ENCODE results near the gene SMOC1.

The SMOC1 gene

DNA sequence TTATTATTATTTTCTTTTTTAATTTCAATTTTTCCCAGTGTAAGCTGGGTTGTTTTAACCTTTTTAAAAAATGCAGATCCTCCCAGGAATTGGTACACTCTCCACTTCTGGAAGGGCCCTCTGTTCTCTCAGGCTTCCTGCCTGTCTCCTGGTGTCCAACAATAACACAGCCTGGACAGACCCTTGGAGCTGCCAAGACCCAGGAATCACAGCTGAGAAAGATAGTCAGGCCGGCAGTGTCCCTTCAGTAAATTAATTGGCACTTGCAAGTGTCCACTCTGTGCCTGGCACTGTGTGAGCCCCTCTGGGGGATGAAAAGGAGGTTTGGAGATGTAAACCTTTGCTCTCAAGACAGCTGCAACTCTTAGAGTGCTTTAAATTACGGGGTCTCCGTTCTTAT lies 113.3 kb downstream of the SMOC1 start:
- Histone ChIP-seq H3F3A (ENCODE audit: insufficient read depth, low read length) (no peaks in the 10 kb centered on the region), H3K9ac (ENCODE audit: low read length) (no peak overlapping the region), H3K27me3 (ENCODE audit: insufficient read depth, low read length) (no peaks in the 10 kb centered on the region), H3K27ac (ENCODE audit: low read depth, low read length, poor library complexity, severe bottlenecking) (no peak overlapping the region), H3K79me2 (ENCODE audit: insufficient read depth, low read length) (no peaks in the 10 kb centered on the region), H3K36me3 (ENCODE audit: insufficient read depth, low read length) (no peaks in the 10 kb centered on the region), H3K4me3 (ENCODE audit: low read depth, low read length, poor library complexity, severe bottlenecking) (no peak overlapping the region), H3K9me3 (ENCODE audit: low read length) (no peaks in the 10 kb centered on the region), H3K9me2 (ENCODE audit: low read depth, low read length) (no peaks in the 10 kb centered on the region), H4K20me1 (ENCODE audit: insufficient read depth, low read length) (no peaks in the 10 kb centered on the region), H3K4me2 (ENCODE audit: low read length) (no peak overlapping the region), H2AFZ (ENCODE audit: low read length) (no peak overlapping the region), H3K4me1 (ENCODE audit: insufficient read depth, low read length, severe bottlenecking) (no peaks in the 10 kb centered on the region)
- TF ChIP-seq, protein P1, sequence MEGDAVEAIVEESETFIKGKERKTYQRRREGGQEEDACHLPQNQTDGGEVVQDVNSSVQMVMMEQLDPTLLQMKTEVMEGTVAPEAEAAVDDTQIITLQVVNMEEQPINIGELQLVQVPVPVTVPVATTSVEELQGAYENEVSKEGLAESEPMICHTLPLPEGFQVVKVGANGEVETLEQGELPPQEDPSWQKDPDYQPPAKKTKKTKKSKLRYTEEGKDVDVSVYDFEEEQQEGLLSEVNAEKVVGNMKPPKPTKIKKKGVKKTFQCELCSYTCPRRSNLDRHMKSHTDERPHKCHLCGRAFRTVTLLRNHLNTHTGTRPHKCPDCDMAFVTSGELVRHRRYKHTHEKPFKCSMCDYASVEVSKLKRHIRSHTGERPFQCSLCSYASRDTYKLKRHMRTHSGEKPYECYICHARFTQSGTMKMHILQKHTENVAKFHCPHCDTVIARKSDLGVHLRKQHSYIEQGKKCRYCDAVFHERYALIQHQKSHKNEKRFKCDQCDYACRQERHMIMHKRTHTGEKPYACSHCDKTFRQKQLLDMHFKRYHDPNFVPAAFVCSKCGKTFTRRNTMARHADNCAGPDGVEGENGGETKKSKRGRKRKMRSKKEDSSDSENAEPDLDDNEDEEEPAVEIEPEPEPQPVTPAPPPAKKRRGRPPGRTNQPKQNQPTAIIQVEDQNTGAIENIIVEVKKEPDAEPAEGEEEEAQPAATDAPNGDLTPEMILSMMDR (IDR thresholded peaks at IDR 0.05; ENCODE audit: low read length) = no peak
- no peak for TF ChIP-seq EZH2 (IDR thresholded peaks at IDR 0.05; ENCODE audit: borderline replicate concordance, low read length)

- TF ChIP-seq, protein P1 (IDR thresholded peaks at IDR 0.05; ENCODE audit: low read length) = no peak
- no peak for TF ChIP-seq EZH2 (IDR thresholded peaks at IDR 0.05; ENCODE audit: borderline replicate concordance, low read length)
- H3F3A ChIP-seq (ENCODE audit: insufficient read depth, low read length) = no peaks in the 10 kb centered on the region
- H2AFZ ChIP-seq (ENCODE audit: low read length) = no peak overlapping the region
- H3K9me3 ChIP-seq (ENCODE audit: low read length) = no peaks in the 10 kb centered on the region
- no peaks in the 10 kb centered on the region for H3K27me3 ChIP-seq (ENCODE audit: insufficient read depth, low read length)
- H4K20me1 ChIP-seq (ENCODE audit: insufficient read depth, low read length) = no peaks in the 10 kb centered on the region
- H3K36me3 ChIP-seq (ENCODE audit: insufficient read depth, low read length) = no peaks in the 10 kb centered on the region
- H3K79me2 ChIP-seq (ENCODE audit: insufficient read depth, low read length) = no peaks in the 10 kb centered on the region
- H3K9ac ChIP-seq (ENCODE audit: low read length) = no peak overlapping the region
- H3K4me1 ChIP-seq (ENCODE audit: insufficient read depth, low read length, severe bottlenecking) = no peaks in the 10 kb centered on the region
- H3K9me2 ChIP-seq (ENCODE audit: low read depth, low read length) = no peaks in the 10 kb centered on the region
- no peak overlapping the region for H3K4me2 ChIP-seq (ENCODE audit: low read length)
- no peak overlapping the region for H3K4me3 ChIP-seq (ENCODE audit: low read depth, low read length, poor library complexity, severe bottlenecking)
- no peak overlapping the region for H3K27ac ChIP-seq (ENCODE audit: low read depth, low read length, poor library complexity, severe bottlenecking)
Observed at GRCh38 chr14:69993326-69993725, 114.1 kb downstream of the SMOC1 start.

GRCh38 chr14:69994002-69994401 lies 114.8 kb downstream of the SMOC1 start:
- H3K4me2 ChIP-seq (ENCODE audit: low read length) = no peak overlapping the region
- H3K9me3 ChIP-seq (ENCODE audit: low read length) = no peaks in the 10 kb centered on the region
- no peak overlapping the region for H3K9ac ChIP-seq (ENCODE audit: low read length)
- H3K4me1 ChIP-seq (ENCODE audit: insufficient read depth, low read length, severe bottlenecking) = no peaks in the 10 kb centered on the region
- H3K9me2 ChIP-seq (ENCODE audit: low read depth, low read length) = no peaks in the 10 kb centered on the region
- H3K4me3 ChIP-seq (ENCODE audit: low read depth, low read length, poor library complexity, severe bottlenecking) = no peak overlapping the region
- no peaks in the 10 kb centered on the region for H3K27me3 ChIP-seq (ENCODE audit: insufficient read depth, low read length)
- H2AFZ ChIP-seq (ENCODE audit: low read length) = no peak overlapping the region
- H3K36me3 ChIP-seq (ENCODE audit: insufficient read depth, low read length) = no peaks in the 10 kb centered on the region
- H3K79me2 ChIP-seq (ENCODE audit: insufficient read depth, low read length) = no peaks in the 10 kb centered on the region
- no peak overlapping the region for H3K27ac ChIP-seq (ENCODE audit: low read depth, low read length, poor library complexity, severe bottlenecking)
- H4K20me1 ChIP-seq (ENCODE audit: insufficient read depth, low read length) = no peaks in the 10 kb centered on the region
- H3F3A ChIP-seq (ENCODE audit: insufficient read depth, low read length) = no peaks in the 10 kb centered on the region
- TF ChIP-seq, protein P1 (IDR thresholded peaks at IDR 0.05; ENCODE audit: low read length) = no peak
